HG03135 (cell line): Measurements from ENCODE around the gene EDARADD.
"Not testable (repeated sequence)": the region's sequence is repeated elsewhere in the genome, so short reads cannot be mapped to it uniquely, and the experiment has no call there.

Source experiments
- ATAC-seq: cut with Tn5 transposase; IDR thresholded peaks from one replicate; pipeline ENCODE4 v1.9.1; 2021; ENCODE audit warnings: mild to moderate bottlenecking, moderate library complexity; ENCODE audit not compliant: unreplicated experiment

Gene EDARADD

DNA sequence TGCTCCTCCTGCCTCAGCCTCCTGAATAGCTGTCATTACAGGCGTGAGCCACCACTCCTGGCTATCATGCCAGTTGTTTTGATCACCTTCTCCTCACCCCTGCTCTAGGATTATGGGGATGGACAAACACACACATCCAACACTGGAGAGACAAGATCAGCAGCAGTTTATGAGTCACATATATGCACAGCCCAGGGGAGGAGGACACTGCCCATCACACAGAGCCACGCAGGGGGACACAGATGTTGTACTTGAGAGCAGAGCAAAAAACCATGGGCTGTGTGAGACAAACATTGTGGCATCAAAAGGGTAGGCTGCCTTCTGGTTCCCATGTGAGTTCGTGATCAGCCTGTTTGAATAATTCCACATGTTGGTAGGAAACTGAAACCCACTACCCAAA lies 32.1 kb downstream of the EDARADD start:
- ATAC-seq: no peak

DNA sequence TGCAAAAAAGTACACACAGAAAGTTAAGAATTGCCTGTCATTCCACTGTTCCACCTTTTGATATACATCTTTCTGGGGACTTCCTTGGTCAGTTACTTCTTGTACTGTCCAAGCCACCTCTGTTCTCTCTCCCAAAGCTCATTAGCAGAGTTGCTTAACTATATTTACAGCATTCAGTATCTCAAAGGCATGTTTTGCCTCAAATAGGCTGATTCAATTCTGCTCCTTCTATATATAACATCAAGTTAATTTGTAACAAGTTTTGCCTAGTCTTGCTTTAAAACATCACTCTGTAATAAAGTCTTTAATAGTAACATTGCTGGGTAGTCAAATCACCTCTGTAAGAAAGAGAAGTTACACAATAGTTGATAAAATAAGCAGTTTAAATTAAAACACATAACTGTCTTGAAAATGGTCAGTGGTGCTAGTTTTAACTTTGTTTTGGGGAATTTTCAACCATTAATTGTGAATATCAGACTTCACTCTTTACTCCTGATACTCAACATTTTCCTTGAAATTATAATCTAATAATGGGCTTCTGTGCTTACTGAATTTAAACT lies 35.7 kb downstream of the EDARADD start:
- ATAC-seq: no peak

GRCh38 chr1:236433819-236434315 lies 39.8 kb downstream of the EDARADD start:
- no peak for ATAC-seq

DNA sequence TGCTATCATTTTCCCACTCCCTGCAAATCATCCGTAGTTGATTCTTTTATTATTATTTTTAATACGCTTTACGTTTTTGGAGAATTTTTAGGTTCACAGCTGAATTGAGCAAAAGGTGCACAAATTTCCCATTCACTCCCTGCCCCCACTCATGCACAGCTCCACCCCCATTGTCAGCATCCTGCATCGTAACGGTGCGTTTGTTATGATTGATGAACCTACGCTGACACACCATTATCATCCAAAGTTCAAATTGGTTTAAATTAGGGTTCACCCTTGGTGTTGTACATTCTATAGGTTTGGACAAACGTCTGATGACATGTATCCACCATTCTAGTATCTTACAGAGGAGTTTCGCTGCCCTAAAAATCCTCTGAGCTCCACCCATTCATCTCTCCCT lies 44.5 kb downstream of the EDARADD start:
- no peak for ATAC-seq

GRCh38 chr1:236440373-236440772 lies 46.3 kb downstream of the EDARADD start:
- ATAC-seq: no peak

- ATAC-seq: no peak
These were observed 56.7 kb downstream of the EDARADD start for GRCh38 chr1:236450779-236451178.

GRCh38 chr1:236451796-236452373 lies 57.8 kb downstream of the EDARADD start:
- ATAC-seq: no peak

DNA sequence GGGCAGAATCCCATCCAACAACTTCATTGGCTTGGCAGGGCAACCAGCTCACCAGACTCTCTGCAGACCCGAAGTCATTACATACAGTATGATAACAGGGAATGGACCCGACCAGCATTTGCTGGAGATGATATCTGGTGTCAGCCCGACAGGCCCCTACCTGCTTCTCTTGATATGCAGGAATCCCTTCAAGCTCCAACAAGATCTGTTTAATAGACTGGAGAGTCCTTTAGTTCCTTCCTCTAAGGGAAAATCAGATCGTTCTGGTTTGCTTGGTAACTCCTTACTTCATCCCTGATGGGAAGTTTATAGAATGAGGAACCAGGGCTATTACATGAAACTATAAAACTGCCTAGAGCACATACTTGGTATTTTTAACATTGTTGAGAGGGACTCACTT lies 61.2 kb downstream of the EDARADD start:
- no peak for ATAC-seq

GRCh38 chr1:236457775-236458174 lies 63.7 kb downstream of the EDARADD start:
- ATAC-seq: peak; percentile 52

GRCh38 chr1:236458996-236459395 lies 64.9 kb downstream of the EDARADD start:
- no peak for ATAC-seq

DNA sequence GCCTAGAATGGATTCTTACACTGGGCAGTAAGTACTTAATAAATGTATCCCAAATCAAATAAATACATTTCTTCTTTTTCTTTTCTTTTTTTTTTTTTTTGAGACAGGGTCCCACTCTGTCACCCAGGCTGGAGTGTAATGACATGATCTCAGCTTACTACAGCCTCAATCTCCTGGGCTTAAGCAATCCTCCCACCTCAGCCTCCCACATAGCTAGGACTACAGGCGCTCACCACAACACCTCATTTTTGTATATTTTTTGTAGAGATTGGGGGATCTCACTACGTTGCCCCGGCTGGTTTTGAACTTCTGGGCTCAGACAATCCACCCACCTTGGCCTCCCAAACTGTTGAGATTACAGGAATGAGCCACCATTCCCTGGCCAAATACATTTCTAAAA lies 66.0 kb downstream of the EDARADD start:
- ATAC-seq: no peak

DNA sequence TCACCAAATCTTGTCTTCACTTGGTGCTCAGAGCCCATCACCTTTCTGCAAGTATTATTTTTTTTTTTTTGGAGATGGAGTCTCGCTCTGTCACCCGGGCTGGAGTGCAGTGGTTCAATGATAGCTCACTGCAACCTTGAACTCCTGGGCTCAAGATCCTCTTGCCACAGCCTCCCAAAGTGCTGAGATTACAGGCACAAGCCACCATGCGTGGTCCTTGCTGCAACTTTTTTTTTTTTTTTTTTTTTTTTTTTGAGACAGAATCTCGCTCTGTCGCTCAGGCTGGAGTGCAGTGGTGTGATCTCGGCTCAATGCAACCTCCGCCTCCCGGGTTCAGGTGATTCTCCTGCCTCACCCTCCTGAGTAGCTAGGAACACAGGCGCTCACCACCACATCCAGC lies 70.1 kb downstream of the EDARADD start:
- ATAC-seq: not testable (repeated sequence)

DNA sequence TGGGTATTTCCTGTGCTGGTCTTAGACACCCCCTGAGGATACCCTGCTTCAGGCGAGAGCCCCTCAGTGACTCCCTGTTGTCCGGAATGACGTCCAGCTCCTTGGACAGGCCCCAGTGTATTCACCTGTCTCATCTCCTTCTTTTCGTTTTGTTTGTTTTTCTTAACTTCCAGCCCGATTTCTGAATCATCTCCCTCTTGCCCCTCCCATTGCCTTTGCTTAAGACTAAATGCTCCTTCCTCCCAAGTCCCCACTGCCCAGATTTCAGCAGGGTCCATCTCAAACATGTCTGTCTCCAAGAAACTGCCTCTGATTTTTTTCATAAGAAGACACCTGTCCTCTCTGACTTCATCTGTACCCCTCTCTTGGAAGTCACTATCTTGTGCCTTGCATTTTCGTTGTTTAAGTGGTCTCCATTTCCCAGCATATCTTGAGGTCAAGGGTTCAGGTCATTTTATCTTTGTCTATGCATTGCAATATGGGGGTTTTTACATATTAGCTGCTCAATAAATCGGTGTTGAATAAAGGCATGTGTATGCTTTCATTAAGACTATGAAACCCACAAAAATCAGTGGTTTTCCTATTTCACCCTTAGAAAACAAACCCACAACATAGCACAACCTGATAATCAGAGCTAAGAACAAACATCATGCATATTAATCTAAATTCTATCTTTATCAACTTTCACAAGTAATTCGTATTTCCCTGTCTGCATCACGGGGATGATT lies 71.3 kb downstream of the EDARADD start:
- peak; percentile 43 for ATAC-seq

DNA sequence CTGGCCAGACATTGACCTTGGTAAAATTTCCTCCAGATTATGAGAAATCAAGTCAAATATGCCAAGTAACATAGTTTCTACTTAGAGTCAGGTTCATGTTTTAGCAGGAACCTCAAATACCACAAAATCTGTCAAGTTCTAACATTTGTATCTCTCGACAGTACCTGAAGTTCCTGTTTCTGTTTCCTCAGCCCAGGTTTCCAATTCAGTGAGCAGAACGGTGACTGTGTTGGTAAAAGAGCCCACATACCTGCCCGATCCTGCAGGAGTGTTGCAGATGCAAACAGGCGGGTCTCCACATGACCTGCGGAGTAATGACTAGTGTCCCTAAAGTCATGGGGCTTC lies 71.8 kb downstream of the EDARADD start:
- peak; percentile 90 for ATAC-seq

DNA sequence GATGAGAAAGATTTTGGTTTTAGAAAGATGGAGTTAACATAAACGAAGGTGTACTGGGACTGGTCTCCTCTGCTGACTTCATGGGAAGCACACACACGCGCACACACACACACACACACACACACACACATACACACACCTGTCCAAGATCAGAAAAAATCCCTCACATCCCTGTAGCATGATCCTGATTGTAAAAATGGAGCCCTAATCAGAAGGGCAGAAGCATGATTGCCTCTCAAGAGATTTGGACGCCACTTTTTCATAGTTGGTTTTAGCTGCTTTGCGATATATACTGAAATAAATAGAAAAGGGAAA lies 73.2 kb downstream of the EDARADD start:
- ATAC-seq: no peak

- no peak for ATAC-seq
These were observed 74.5 kb downstream of the EDARADD start for GRCh38 chr1:236468625-236469024.

GRCh38 chr1:236469466-236469865 lies 75.4 kb downstream of the EDARADD start:
- ATAC-seq: no peak

GRCh38 chr1:236471096-236471495 lies 77.0 kb downstream of the EDARADD start:
- ATAC-seq: no peak

GRCh38 chr1:236471653-236472052 lies 77.6 kb downstream of the EDARADD start:
- no peak for ATAC-seq

DNA sequence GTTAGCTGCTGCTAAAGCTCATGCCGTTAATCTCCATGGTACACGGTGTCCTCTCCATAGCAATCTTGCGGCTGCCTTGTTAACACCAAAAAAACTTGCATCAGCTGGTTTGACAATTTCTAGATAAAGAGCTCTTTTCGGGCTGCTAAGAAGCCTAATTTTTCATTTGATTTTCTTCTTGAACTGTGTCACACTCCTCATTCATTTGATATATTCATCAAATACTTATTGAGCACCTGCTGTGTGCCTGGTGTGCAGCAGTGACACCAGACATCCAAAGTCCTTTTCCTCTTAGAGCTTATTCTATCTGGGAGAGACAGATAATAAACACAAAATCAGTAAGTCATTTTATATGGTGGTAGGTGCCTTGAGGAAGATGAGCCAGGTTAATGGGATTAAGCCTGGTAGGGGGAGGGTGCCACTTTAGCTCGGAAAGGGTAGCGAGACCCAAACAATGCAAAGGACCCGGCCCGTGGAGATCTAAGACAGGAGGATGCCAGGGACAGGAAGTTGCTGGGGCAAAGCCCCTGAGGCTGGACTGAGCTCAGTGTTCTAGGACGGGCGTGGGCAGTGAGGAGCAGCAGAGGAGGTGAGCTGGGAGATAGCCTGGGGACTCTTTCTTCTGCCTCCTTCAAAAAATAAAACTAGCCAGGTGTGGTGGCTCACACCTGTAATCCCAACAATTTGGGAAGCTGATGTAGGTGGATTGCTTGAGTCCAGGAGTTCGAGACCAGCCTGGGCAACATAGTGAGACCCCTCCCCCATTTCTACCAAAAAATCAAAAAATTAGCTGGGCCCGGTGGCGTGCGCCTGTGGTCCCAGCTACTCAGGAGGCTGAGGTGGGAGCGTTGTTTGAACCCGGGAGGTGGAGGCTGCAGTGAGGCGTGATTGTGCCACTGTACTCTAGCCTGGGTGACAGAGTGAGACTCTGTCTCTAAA lies 79.0 kb downstream of the EDARADD start:
- ATAC-seq: no peak

GRCh38 chr1:236476019-236476418 lies 81.9 kb downstream of the EDARADD start:
- ATAC-seq: no peak
